HCT116 (cell line): Measurements from ENCODE around the gene CTIF. TPM values are rescaled to one million over a fixed set of nuclear protein-coding genes. Genes with fewer than 3 reads are reported as not detected.

Source experiments
- ATAC-seq: fragments of 200-7000 bp; cut with Tn5 transposase; 2 replicates; pipeline ENCODE4 v1.9.1; 2020; ENCODE audit warnings: mild to moderate bottlenecking, moderate library complexity
- BruUV-seq: library from RNA; stranded (reverse); fragments of 400-500 nt; replicated peaks from 2 replicates; lab custom pipeline; 2021; lab: Mats Ljungman, UMichigan
- CTCF ChIA-PET: fragments of 300-600 bp; sonication (Branson Sonifier 250); formaldehyde crosslinking; loops from one replicate; lab custom pipeline; 2021; ENCODE audit warnings: antibody characterized with exemption; lab: Charles Lee
- POLR2A ChIA-PET: fragments of 300-600, 350-600 bp; sonication (Branson Sonifier 250); formaldehyde crosslinking; loops from one replicate; lab custom pipeline; 2021; ENCODE audit warnings: antibody characterized with exemption; lab: Charles Lee
- RAD21 ChIA-PET, 2 experiments: fragments of 300-600 bp; sonication (Branson Sonifier 250); formaldehyde crosslinking; loops; one replicate each; lab custom pipeline; 2023; ENCODE audit warnings: low total read pairs in 2 of 2; ENCODE audit not compliant: uncharacterized antibody in 2 of 2, unreplicated experiment in 2 of 2, low non-redundant PET in 1 of 2; lab: Charles Lee
- DNase-seq: peaks from one replicate; pipeline ENCODE4 v3.0.0-alpha.2; 2010; ENCODE audit warnings: low read depth, low spot score
- H2AFZ ChIP-seq: fragments of 200-600 bp; shearing (Covaris generic), sonication (generic); 2 replicates; pipeline ENCODE4 v1.6.1; 2017; ENCODE audit warnings: low read depth, mixed run types, mixed read lengths, antibody characterized with exemption, low read length; ENCODE audit not compliant: poor library complexity, severe bottlenecking
- H3K27ac ChIP-seq: 2 replicates; pipeline ENCODE4 v1.5.1; 2012; ENCODE audit warnings: low read depth, low read length
- H3K27me3 ChIP-seq: fragments of 200-600 bp; sonication (generic); 2 replicates; pipeline ENCODE4 v1.6.1; 2016; ENCODE audit warnings: mixed run types, low read length, mixed read lengths; ENCODE audit not compliant: insufficient read depth
- H3K36me3 ChIP-seq, 2 experiments: fragments of 200-500 bp in 1 of 2; fragments of 200-600 bp in 1 of 2; sonication (Bioruptor generic) in 1 of 2; sonication (generic) in 1 of 2; 2 replicates each; pipeline versions ENCODE4 v1.5.1 to v1.6.1; 2014 to 2016; ENCODE audit warnings: low read length in 2 of 2, inconsistent platforms in 1 of 2, mixed read lengths in 1 of 2, mixed run types in 1 of 2; ENCODE audit not compliant: insufficient read depth in 2 of 2, control insufficient read depth in 1 of 2
- H3K4me1 ChIP-seq, 2 experiments: fragments of 200-600 bp in 1 of 2; sonication (generic) in 1 of 2; 2 replicates each; pipeline versions ENCODE4 v1.5.1 to v1.6.1; 2012 to 2017; ENCODE audit warnings: low read length in 2 of 2, inconsistent platforms in 1 of 2, mild to moderate bottlenecking in 1 of 2, mixed read lengths in 1 of 2, mixed run types in 1 of 2, moderate library complexity in 1 of 2; ENCODE audit not compliant: insufficient read depth in 2 of 2, control insufficient read depth in 1 of 2
- H3K4me2 ChIP-seq: fragments of 200-600 bp; sonication (generic); 2 replicates; pipeline ENCODE4 v1.6.1; 2017; ENCODE audit warnings: mixed run types, low read length, mixed read lengths
- H3K4me3 ChIP-seq, 2 experiments: fragments of 200-600 bp in 1 of 2; sonication (generic) in 1 of 2; replicated peaks in 1 of 2; 2 replicates each; pipeline ENCODE4 v1.5.1; 2011 to 2016; ENCODE audit warnings: low read length in 2 of 2, control low read depth in 1 of 2, low read depth in 1 of 2, mild to moderate bottlenecking in 1 of 2, mixed read lengths in 1 of 2, mixed run types in 1 of 2
- H3K79me2 ChIP-seq: fragments of 200-600 bp; sonication (generic); 2 replicates; pipeline ENCODE4 v1.6.1; 2017; ENCODE audit warnings: mild to moderate bottlenecking, mixed run types, low read length, moderate library complexity, mixed read lengths; ENCODE audit not compliant: insufficient read depth
- H3K9ac ChIP-seq: fragments of 200-600 bp; sonication (generic); 2 replicates; pipeline ENCODE4 v1.6.1; 2016; ENCODE audit warnings: low read length, mixed read lengths
- H3K9me2 ChIP-seq: fragments of 200-600 bp; sonication (generic), shearing (Covaris generic); 2 replicates; pipeline ENCODE4 v1.6.1; 2017; ENCODE audit warnings: mixed run types, mild to moderate bottlenecking, moderate library complexity; ENCODE audit not compliant: insufficient read depth
- H3K9me3 ChIP-seq, 2 experiments: fragments of 200-500 bp in 1 of 2; fragments of 200-600 bp in 1 of 2; sonication (Bioruptor generic) in 1 of 2; sonication (generic) in 1 of 2; 2 replicates each; pipeline ENCODE4 v1.6.1; 2014 to 2017; ENCODE audit warnings: low read length in 2 of 2, mixed read lengths in 2 of 2, inconsistent platforms in 1 of 2, low read depth in 1 of 2, mild to moderate bottlenecking in 1 of 2, mixed run types in 1 of 2, moderate library complexity in 1 of 2; ENCODE audit not compliant: control insufficient read depth in 1 of 2, insufficient read depth in 1 of 2
- H4K20me1 ChIP-seq: fragments of 200-600 bp; sonication (generic), shearing (Covaris generic); 2 replicates; pipeline ENCODE4 v1.6.1; 2017; ENCODE audit warnings: mixed run types, mild to moderate bottlenecking, moderate library complexity; ENCODE audit not compliant: insufficient read depth
- EGR1 ChIP-seq: IDR thresholded peaks from 2 replicates; pipeline ENCODE4 v1.6.1; 2012; ENCODE audit warnings: low read depth
- ELF1 ChIP-seq: IDR thresholded peaks from 2 replicates; pipeline ENCODE4 v1.6.1; 2012; ENCODE audit warnings: low read depth, borderline replicate concordance
- EZH2 ChIP-seq: fragments of 200-600 bp; sonication (generic); IDR thresholded peaks from 2 replicates; pipeline ENCODE4 v1.6.1; 2017; ENCODE audit warnings: antibody characterized with exemption, mixed run types
- EZH2phosphoT487 ChIP-seq: fragments of 200-600 bp; IDR thresholded peaks from 2 replicates; pipeline ENCODE4 v1.6.1; 2018; ENCODE audit warnings: antibody characterized with exemption, borderline replicate concordance
- FOSL1 ChIP-seq: IDR thresholded peaks from 2 replicates; pipeline ENCODE4 v1.6.1; 2012; ENCODE audit warnings: low read depth
- JUND ChIP-seq: IDR thresholded peaks from 2 replicates; pipeline ENCODE4 v1.6.1; 2012
- SP1 ChIP-seq: IDR thresholded peaks from 2 replicates; pipeline ENCODE4 v1.6.1; 2012; ENCODE audit warnings: low read depth
- SRF ChIP-seq: IDR thresholded peaks from 2 replicates; pipeline ENCODE4 v1.6.1; 2012; ENCODE audit warnings: low read depth
- TCF7L2 ChIP-seq: IDR thresholded peaks from 2 replicates; pipeline ENCODE4 v1.7.0; 2011; ENCODE audit warnings: borderline replicate concordance, inconsistent platforms; ENCODE audit not compliant: insufficient read depth, insufficient read length; ENCODE audit errors: extremely low read depth
- YY1 ChIP-seq: IDR thresholded peaks from 2 replicates; pipeline ENCODE4 v1.6.1; 2011; ENCODE audit warnings: low read length, low read depth, moderate library complexity, mild to moderate bottlenecking; ENCODE audit not compliant: insufficient replicate concordance; ENCODE audit errors: extremely low read depth
- ZFX ChIP-seq: fragments of 450-650 bp; IDR thresholded peaks from 2 replicates; pipeline ENCODE4 v1.6.1; 2017
- intact Hi-C: fragments of 100-400 bp; cut with micrococcal nuclease; formaldehyde crosslinking; loops from 2 replicates; pipeline ENCODE4 v1.10.0; 2022
- total RNA-seq: library from RNA; stranded (reverse); gene quantifications from one replicate; pipeline ENCODE4 v1.2.1, GENCODE V29; 2021; ENCODE audit not compliant: unreplicated experiment
- TF ChIP-seq, protein P1 (sequence below): IDR thresholded peaks from 2 replicates; pipeline ENCODE4 v1.6.1; 2012; ENCODE audit warnings: low read depth
- TF ChIP-seq, protein P2 (sequence below): IDR thresholded peaks from 2 replicates; pipeline ENCODE4 v1.6.1; 2012
- TF ChIP-seq, protein P3 (sequence below): IDR thresholded peaks from 2 replicates; pipeline ENCODE4 v1.6.1; 2011; ENCODE audit warnings: mild to moderate bottlenecking, low read length, moderate library complexity; ENCODE audit not compliant: insufficient replicate concordance; ENCODE audit errors: extremely low read depth
- TF ChIP-seq, protein P4 (sequence below), 3 experiments: fragments of 200-600 bp in 1 of 3; sonication (generic) in 1 of 3; IDR thresholded peaks in 2 of 3; conservative IDR thresholded peaks in 1 of 3; 2 replicates each; pipeline ENCODE4 v1.5.1; 2012 to 2017; ENCODE audit warnings: low read depth in 2 of 3, low read length in 2 of 3, antibody characterized with exemption in 1 of 3, borderline replicate concordance in 1 of 3, control low read depth in 1 of 3, mild to moderate bottlenecking in 1 of 3, mixed read lengths in 1 of 3, mixed run types in 1 of 3, moderate library complexity in 1 of 3; ENCODE audit not compliant: insufficient read depth in 1 of 3
- TF ChIP-seq, protein P5 (sequence below): IDR thresholded peaks from 2 replicates; pipeline ENCODE4 v1.6.1; 2012

Gene CTIF
- total RNA-seq, 1 experiment from 2014 or later, result 19.7 TPM

DNA sequence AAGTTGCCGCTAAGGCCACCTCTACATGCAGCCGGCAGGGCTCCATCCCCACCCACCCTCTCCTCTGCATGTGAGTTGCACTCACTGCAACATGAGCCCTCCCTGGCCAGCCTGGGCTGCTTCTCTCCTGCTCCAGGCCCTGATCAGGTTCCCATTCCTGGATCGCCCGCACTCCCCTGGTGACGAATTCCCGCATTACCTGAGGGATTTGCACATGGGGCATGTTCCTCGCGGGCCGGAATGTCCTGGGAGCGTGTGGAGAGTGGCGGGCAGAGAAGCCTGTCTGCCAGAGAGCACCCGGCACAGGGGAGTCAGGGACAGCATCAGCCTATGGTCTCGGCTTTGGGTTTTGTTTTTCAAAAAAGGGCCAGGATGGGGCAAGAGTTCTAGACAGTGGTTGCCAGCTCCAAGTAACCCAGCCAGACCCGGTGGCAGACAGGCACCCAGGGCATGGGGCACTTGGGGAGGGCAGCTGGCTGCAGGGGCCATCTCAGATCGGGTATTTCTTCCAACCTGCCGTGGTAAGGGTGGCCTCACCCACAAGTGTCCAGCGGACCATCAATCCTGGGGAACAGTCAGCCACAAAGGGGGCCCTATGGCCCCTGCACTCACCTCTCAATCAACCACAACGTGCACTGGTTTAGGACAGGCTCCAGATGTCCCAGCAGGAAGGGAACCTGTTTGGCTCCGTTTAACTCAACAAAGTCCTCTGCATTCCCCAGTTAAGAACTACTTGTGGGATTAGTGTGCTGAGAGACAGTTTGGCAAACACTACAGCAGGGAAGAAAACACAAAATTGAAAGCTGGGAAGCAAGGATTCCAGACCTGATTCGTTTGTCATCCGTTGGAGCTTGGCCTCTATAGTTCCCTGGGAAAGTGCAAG is 224.2 kb downstream of the CTIF start (continued):
- TF ChIP-seq, protein P1, sequence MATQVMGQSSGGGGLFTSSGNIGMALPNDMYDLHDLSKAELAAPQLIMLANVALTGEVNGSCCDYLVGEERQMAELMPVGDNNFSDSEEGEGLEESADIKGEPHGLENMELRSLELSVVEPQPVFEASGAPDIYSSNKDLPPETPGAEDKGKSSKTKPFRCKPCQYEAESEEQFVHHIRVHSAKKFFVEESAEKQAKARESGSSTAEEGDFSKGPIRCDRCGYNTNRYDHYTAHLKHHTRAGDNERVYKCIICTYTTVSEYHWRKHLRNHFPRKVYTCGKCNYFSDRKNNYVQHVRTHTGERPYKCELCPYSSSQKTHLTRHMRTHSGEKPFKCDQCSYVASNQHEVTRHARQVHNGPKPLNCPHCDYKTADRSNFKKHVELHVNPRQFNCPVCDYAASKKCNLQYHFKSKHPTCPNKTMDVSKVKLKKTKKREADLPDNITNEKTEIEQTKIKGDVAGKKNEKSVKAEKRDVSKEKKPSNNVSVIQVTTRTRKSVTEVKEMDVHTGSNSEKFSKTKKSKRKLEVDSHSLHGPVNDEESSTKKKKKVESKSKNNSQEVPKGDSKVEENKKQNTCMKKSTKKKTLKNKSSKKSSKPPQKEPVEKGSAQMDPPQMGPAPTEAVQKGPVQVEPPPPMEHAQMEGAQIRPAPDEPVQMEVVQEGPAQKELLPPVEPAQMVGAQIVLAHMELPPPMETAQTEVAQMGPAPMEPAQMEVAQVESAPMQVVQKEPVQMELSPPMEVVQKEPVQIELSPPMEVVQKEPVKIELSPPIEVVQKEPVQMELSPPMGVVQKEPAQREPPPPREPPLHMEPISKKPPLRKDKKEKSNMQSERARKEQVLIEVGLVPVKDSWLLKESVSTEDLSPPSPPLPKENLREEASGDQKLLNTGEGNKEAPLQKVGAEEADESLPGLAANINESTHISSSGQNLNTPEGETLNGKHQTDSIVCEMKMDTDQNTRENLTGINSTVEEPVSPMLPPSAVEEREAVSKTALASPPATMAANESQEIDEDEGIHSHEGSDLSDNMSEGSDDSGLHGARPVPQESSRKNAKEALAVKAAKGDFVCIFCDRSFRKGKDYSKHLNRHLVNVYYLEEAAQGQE, result no peak
- no peak for TF ChIP-seq EZH2phosphoT487

- ChIA-PET POLR2A (no interaction called here), RAD21 (no interaction called here), CTCF (no interaction called here)
- intact Hi-C loops, result no loop called here
- H2AFZ ChIP-seq, result no peak overlapping the region
- H3K79me2 ChIP-seq, result no peaks in the 10 kb centered on the region
- TF ChIP-seq SRF (no peak), FOSL1 (no peak), EZH2phosphoT487 (no peak), EZH2 (no peak), ELF1 (no peak), JUND (no peak), EGR1 (no peak), YY1 (no peak), TCF7L2 (no peak), SP1 (no peak), ZFX (no peak)
- TF ChIP-seq, protein P2, sequence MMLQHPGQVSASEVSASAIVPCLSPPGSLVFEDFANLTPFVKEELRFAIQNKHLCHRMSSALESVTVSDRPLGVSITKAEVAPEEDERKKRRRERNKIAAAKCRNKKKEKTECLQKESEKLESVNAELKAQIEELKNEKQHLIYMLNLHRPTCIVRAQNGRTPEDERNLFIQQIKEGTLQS, result no peak
- TF ChIP-seq, protein P3, sequence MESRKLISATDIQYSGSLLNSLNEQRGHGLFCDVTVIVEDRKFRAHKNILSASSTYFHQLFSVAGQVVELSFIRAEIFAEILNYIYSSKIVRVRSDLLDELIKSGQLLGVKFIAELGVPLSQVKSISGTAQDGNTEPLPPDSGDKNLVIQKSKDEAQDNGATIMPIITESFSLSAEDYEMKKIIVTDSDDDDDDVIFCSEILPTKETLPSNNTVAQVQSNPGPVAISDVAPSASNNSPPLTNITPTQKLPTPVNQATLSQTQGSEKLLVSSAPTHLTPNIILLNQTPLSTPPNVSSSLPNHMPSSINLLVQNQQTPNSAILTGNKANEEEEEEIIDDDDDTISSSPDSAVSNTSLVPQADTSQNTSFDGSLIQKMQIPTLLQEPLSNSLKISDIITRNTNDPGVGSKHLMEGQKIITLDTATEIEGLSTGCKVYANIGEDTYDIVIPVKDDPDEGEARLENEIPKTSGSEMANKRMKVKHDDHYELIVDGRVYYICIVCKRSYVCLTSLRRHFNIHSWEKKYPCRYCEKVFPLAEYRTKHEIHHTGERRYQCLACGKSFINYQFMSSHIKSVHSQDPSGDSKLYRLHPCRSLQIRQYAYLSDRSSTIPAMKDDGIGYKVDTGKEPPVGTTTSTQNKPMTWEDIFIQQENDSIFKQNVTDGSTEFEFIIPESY, result no peak
- TF ChIP-seq, protein P4, sequence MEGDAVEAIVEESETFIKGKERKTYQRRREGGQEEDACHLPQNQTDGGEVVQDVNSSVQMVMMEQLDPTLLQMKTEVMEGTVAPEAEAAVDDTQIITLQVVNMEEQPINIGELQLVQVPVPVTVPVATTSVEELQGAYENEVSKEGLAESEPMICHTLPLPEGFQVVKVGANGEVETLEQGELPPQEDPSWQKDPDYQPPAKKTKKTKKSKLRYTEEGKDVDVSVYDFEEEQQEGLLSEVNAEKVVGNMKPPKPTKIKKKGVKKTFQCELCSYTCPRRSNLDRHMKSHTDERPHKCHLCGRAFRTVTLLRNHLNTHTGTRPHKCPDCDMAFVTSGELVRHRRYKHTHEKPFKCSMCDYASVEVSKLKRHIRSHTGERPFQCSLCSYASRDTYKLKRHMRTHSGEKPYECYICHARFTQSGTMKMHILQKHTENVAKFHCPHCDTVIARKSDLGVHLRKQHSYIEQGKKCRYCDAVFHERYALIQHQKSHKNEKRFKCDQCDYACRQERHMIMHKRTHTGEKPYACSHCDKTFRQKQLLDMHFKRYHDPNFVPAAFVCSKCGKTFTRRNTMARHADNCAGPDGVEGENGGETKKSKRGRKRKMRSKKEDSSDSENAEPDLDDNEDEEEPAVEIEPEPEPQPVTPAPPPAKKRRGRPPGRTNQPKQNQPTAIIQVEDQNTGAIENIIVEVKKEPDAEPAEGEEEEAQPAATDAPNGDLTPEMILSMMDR (IDR thresholded peaks at IDR 0.05 in 2 of 3, conservative IDR thresholded peaks at IDR 0.05 in 1 of 3; ENCODE audit: borderline replicate concordance in 1 of 3, insufficient read depth in 1 of 3, low read depth in 2 of 3, low read length in 2 of 3), result no peak
- TF ChIP-seq, protein P5, sequence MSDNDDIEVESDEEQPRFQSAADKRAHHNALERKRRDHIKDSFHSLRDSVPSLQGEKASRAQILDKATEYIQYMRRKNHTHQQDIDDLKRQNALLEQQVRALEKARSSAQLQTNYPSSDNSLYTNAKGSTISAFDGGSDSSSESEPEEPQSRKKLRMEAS, result no peak
- H3K36me3 ChIP-seq, result no peaks in the 10 kb centered on the region
- DNase-seq, result no peak
- H3K4me1 ChIP-seq, result no peaks in the 10 kb centered on the region
- no TSS peak for BruUV-seq
- H3K9ac ChIP-seq, result no peak overlapping the region
- no peaks in the 10 kb centered on the region for H4K20me1 ChIP-seq
- H3K4me2 ChIP-seq, result no peak overlapping the region
- H3K27me3 ChIP-seq, result no peaks in the 10 kb centered on the region
- no peak for ATAC-seq
- no peaks in the 10 kb centered on the region for H3K9me2 ChIP-seq
- no peak overlapping the region for H3K27ac ChIP-seq
- no peaks in the 10 kb centered on the region for H3K9me3 ChIP-seq
- H3K4me3 ChIP-seq, result no peak overlapping the region
Observed at GRCh38 chr18:48763719-48764100, 224.9 kb downstream of the CTIF start.
